ENCODE measurements around the gene CEP57L1. TPM values are rescaled to one million over a fixed set of nuclear protein-coding genes. Genes with fewer than 3 reads are reported as not detected.

The CEP57L1 gene
- total RNA-seq, 4 donors from 2014 or later: 10.3 to 29.7 (median 17.5) TPM

- DNase-seq: no peak
- Histone ChIP-seq H3K4me3 (no peak overlapping the region), H3K27ac (no peak overlapping the region), H3K36me3 (no peaks in the 10 kb centered on the region), H3K27me3 (no peaks in the 10 kb centered on the region), H3K9me3 (no peaks in the 10 kb centered on the region), H3K4me1 (peaks cover 9 to 11% of the 10 kb centered on the region in 2 donors)
- ATAC-seq: no peak
- intact Hi-C loops (cut with DNase I; ENCODE audit: low total_unique reads) (no loop called here), in situ Hi-C loops (cut with MboI; ENCODE audit: low sequenced_read_pairs in 4 of 4) (loop anchor here in 1 of 4 donors (10.0 kb wide), 1 partner anchor 192 kb away; the partner anchor contains the start of gene CD164)
- TF ChIP-seq CTCF (IDR thresholded peaks at IDR 0.05 in 4 of 5, conservative IDR thresholded peaks at IDR 0.05 in 1 of 5) (no peak), POLR2A (IDR thresholded peaks at IDR 0.05) (no peak)
These were observed 97.6 kb downstream of the CEP57L1 start for GRCh38 chr6:109192865-109193264.

- Histone ChIP-seq H3K36me3 (no peaks in the 10 kb centered on the region), H3K27me3 (no peaks in the 10 kb centered on the region), H3K9me3 (no peaks in the 10 kb centered on the region), H3K27ac (peak overlapping the region in 1 of 4 donors; percentile 18), H3K4me3 (no peak overlapping the region), H3K4me1 (peaks cover 7 to 11% of the 10 kb centered on the region in 2 donors)
- TF ChIP-seq CTCF (IDR thresholded peaks at IDR 0.05 in 4 of 5, conservative IDR thresholded peaks at IDR 0.05 in 1 of 5) (no peak), POLR2A (IDR thresholded peaks at IDR 0.05) (no peak)
- no peak for DNase-seq
- in situ Hi-C loops (cut with MboI; ENCODE audit: low sequenced_read_pairs in 4 of 4): loop anchor here in 1 of 4 donors (10.0 kb wide), 1 partner anchor 190 kb away; the partner anchor contains the start of gene CD164
- ATAC-seq: peak in 1 of 2 donors; percentile 39
- intact Hi-C loops (cut with DNase I; ENCODE audit: low total_unique reads): no loop called here
These were observed 99.6 kb downstream of the CEP57L1 start for GRCh38 chr6:109194880-109195279.

GRCh38 chr6:109197061-109197460 is 101.8 kb downstream of the CEP57L1 start:
- ATAC-seq (no peak), DNase-seq (no peak)
- H3K36me3 ChIP-seq: no peaks in the 10 kb centered on the region
- TF ChIP-seq CTCF (IDR thresholded peaks at IDR 0.05 in 4 of 5, conservative IDR thresholded peaks at IDR 0.05 in 1 of 5) (no peak), POLR2A (IDR thresholded peaks at IDR 0.05) (no peak)
- intact Hi-C loops (cut with DNase I; ENCODE audit: low total_unique reads) (no loop called here), in situ Hi-C loops (cut with MboI; ENCODE audit: low sequenced_read_pairs in 4 of 4) (loop anchor here in 1 of 4 donors (10.0 kb wide), 1 partner anchor 188 kb away; the partner anchor contains the start of gene CD164)
- no peak overlapping the region for H3K27ac ChIP-seq
- H3K4me1 ChIP-seq: peaks cover 7 to 11% of the 10 kb centered on the region in 2 donors
- no peaks in the 10 kb centered on the region for H3K27me3 ChIP-seq
- no peaks in the 10 kb centered on the region for H3K9me3 ChIP-seq
- no peak overlapping the region for H3K4me3 ChIP-seq

- in situ Hi-C loops (cut with MboI; ENCODE audit: low sequenced_read_pairs in 4 of 4) (no loop called here), intact Hi-C loops (cut with DNase I; ENCODE audit: low total_unique reads) (no loop called here)
- DNase-seq (no peak), ATAC-seq (no peak)
- Histone ChIP-seq H3K9me3 (no peaks in the 10 kb centered on the region), H3K36me3 (no peaks in the 10 kb centered on the region), H3K27ac (no peak overlapping the region), H3K4me3 (no peak overlapping the region), H3K4me1 (no peaks in the 10 kb centered on the region), H3K27me3 (no peaks in the 10 kb centered on the region)
- no peak for TF ChIP-seq POLR2A (IDR thresholded peaks at IDR 0.05)
- no peak for TF ChIP-seq CTCF (IDR thresholded peaks at IDR 0.05 in 4 of 5, conservative IDR thresholded peaks at IDR 0.05 in 1 of 5)
These were observed 107.3 kb downstream of the CEP57L1 start for GRCh38 chr6:109202409-109203264.
